ENCODE measurements around the gene CYFIP2. TPM values are rescaled to one million over a fixed set of nuclear protein-coding genes. Genes with fewer than 3 reads are reported as not detected.

Gene CYFIP2
- total RNA-seq, 1 experiment from 2014 or later: 74.7 TPM

- H3K4me2 ChIP-seq (ENCODE audit: insufficient read depth, insufficient read length, low read length): no peak overlapping the region
- H3K4me1 Mint-ChIP-seq: 0 out of 4 replicates have a peak, but pooled peaks cover 0 to 2% of the 10 kb centered on the region in 2 experiments
- no peak overlapping the region for H2AFZ ChIP-seq (ENCODE audit: low read length)
- H4K20me1 ChIP-seq (ENCODE audit: control insufficient read depth, insufficient read depth, insufficient read length): no peaks in the 10 kb centered on the region
- H3K36me3 Mint-ChIP-seq (ENCODE audit: insufficient read depth in 1 of 3, low read depth in 3 of 3): peaks cover 1 to 5% (median 2%) of the 10 kb centered on the region in 3 experiments; a peak in 5 of 7 replicates
- H3K4me1 ChIP-seq (ENCODE audit: insufficient read depth, low read length): no peaks in the 10 kb centered on the region
- no peak overlapping the region for H2BK15ac ChIP-seq (ENCODE audit: low read depth, low read length)
- no peak overlapping the region for H3K27ac Mint-ChIP-seq
- H3K9me3 ChIP-seq (ENCODE audit: control insufficient read depth, low read depth, low read length): no peaks in the 10 kb centered on the region
- H3K4ac ChIP-seq (ENCODE audit: low read depth, low read length): no peak overlapping the region
- no peak overlapping the region for H2BK20ac ChIP-seq (ENCODE audit: low read depth, low read length, poor library complexity, severe bottlenecking)
- no peak for TF ChIP-seq CTCF (conservative IDR thresholded peaks at IDR 0.05)
- H2BK120ac ChIP-seq (ENCODE audit: low read depth, low read length, poor library complexity, severe bottlenecking): no peak overlapping the region
- peaks cover 0 to 4% of the 10 kb centered on the region in 2 experiments; a peak in 2 of 5 replicates for H3K9me3 Mint-ChIP-seq
- no peak overlapping the region for H3K9ac ChIP-seq (ENCODE audit: extremely low read depth, insufficient read length, low read length)
- H3K79me1 ChIP-seq (ENCODE audit: insufficient read depth, low read depth, low read length, poor library complexity, severe bottlenecking): no peaks in the 10 kb centered on the region
- no peak for DNase-seq
- H3K27me3 Mint-ChIP-seq (ENCODE audit: low read depth): peaks cover 2% of the 10 kb centered on the region
- H3T11ph ChIP-seq (ENCODE audit: low read length): no peak overlapping the region
- H3K14ac ChIP-seq (ENCODE audit: insufficient read depth, low read length): no peak overlapping the region
- H4K8ac ChIP-seq (replicated peaks; ENCODE audit: insufficient read length, low read depth, low read length): no peak overlapping the region
- H3K23ac ChIP-seq (ENCODE audit: insufficient read length, low read depth, low read length): no peak overlapping the region
- no peak overlapping the region for H2BK5ac ChIP-seq (ENCODE audit: insufficient read length, low read length)
- no peak overlapping the region for H3K18ac ChIP-seq (ENCODE audit: insufficient read length, low read depth, low read length)
- H3K56ac ChIP-seq (ENCODE audit: insufficient read length, low read depth, low read length): no peak overlapping the region
- no peak overlapping the region for H4K5ac ChIP-seq (ENCODE audit: insufficient read length, low read depth, low read length)
- H3K27ac ChIP-seq (ENCODE audit: insufficient read length, low read depth, low read length): no peak overlapping the region
- no peak overlapping the region for H3K4me3 Mint-ChIP-seq
- no peak overlapping the region for H2AK5ac ChIP-seq (ENCODE audit: insufficient read length, low read length)
- no peaks in the 10 kb centered on the region for H3K23me2 ChIP-seq (ENCODE audit: insufficient read length, low read depth, low read length, poor library complexity, severe bottlenecking)
- no peaks in the 10 kb centered on the region for H3K79me2 ChIP-seq (ENCODE audit: insufficient read depth, low read length)
- H2BK12ac ChIP-seq (ENCODE audit: insufficient read length, low read depth, low read length): no peak overlapping the region
- H3K27me3 ChIP-seq (ENCODE audit: insufficient read depth, low read length): no peaks in the 10 kb centered on the region
- H4K91ac ChIP-seq (ENCODE audit: insufficient read length, low read depth, low read length): no peak overlapping the region
These were observed 132.4 kb downstream of the CYFIP2 start for GRCh38 chr5:157398305-157398704.
